HG03039 (cell line): ENCODE results near the gene ZNF574.
"Not testable (repeated sequence)": the region's sequence is repeated elsewhere in the genome, so short reads cannot be mapped to it uniquely, and the experiment has no call there.

ENCODE experiments used
- ATAC-seq: cut with Tn5 transposase; IDR thresholded peaks from one replicate; pipeline ENCODE4 v1.9.1; 2021; ENCODE audit warnings: mild to moderate bottlenecking, moderate library complexity; ENCODE audit not compliant: unreplicated experiment

ZNF574 gene

GRCh38 chr19:42098781-42099180 is 22.8 kb downstream of the ZNF574 start:
- ATAC-seq, result no peak

- no peak for ATAC-seq
Observed at GRCh38 chr19:42099336-42099925, 23.5 kb downstream of the ZNF574 start.

GRCh38 chr19:42100241-42100640 is 24.3 kb downstream of the ZNF574 start:
- ATAC-seq, result not testable (repeated sequence)

- no peak for ATAC-seq
Observed at GRCh38 chr19:42102877-42103276, 26.9 kb downstream of the ZNF574 start.

- ATAC-seq, result no peak
Observed at GRCh38 chr19:42105368-42105767, 29.4 kb downstream of the ZNF574 start.

GRCh38 chr19:42108527-42109389 is 32.8 kb downstream of the ZNF574 start:
- no peak for ATAC-seq

- ATAC-seq, result no peak
Observed at GRCh38 chr19:42109896-42110295, 33.9 kb downstream of the ZNF574 start.

- ATAC-seq, result no peak
Observed at GRCh38 chr19:42110658-42111057, 34.7 kb downstream of the ZNF574 start.

- no peak for ATAC-seq
Observed at GRCh38 chr19:42111384-42111783, 35.4 kb downstream of the ZNF574 start.

GRCh38 chr19:42111811-42112210 is 35.8 kb downstream of the ZNF574 start:
- no peak for ATAC-seq

GRCh38 chr19:42113641-42114348 is 37.8 kb downstream of the ZNF574 start:
- ATAC-seq, result no peak

- no peak for ATAC-seq
Observed at GRCh38 chr19:42114412-42114811, 38.4 kb downstream of the ZNF574 start.

- no peak for ATAC-seq
Observed at GRCh38 chr19:42115219-42115618, 39.3 kb downstream of the ZNF574 start.

GRCh38 chr19:42115705-42116104 is 39.7 kb downstream of the ZNF574 start:
- no peak for ATAC-seq

GRCh38 chr19:42116308-42117075 is 40.5 kb downstream of the ZNF574 start:
- no peak for ATAC-seq

GRCh38 chr19:42117076-42117475 is 41.1 kb downstream of the ZNF574 start:
- no peak for ATAC-seq

GRCh38 chr19:42120276-42120980 is 44.5 kb downstream of the ZNF574 start:
- no peak for ATAC-seq

- ATAC-seq, result no peak
Observed at GRCh38 chr19:42121036-42121621, 45.2 kb downstream of the ZNF574 start.

- ATAC-seq, result no peak
Observed at GRCh38 chr19:42121656-42122069, 45.7 kb downstream of the ZNF574 start.
